Measurements from ENCODE around the gene KLRC4.
"Not testable (repeated sequence)": the region's sequence is repeated elsewhere in the genome, so short reads cannot be mapped to it uniquely, and the experiment has no call there.

DNA sequence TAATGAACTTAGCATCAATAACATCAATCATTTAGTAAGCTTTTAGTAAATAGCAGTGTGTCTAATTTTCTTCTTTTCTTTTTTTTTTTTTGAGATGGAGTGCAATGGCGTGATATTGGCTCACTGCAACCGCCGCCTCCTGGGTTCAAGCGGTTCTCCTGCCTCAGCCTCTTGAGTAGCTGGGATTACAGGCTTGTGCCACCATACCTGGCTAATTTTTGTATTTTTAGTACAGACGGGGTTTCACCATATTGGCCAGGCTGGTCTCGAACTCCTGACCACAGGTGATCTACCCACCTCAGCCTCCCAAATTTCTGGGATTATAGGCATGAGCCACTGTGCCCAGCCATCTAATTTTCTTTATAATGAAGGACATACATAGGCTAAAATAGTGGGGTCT, 22.1 kb downstream of the KLRC4 start:
- TF ChIP-seq, protein P1, sequence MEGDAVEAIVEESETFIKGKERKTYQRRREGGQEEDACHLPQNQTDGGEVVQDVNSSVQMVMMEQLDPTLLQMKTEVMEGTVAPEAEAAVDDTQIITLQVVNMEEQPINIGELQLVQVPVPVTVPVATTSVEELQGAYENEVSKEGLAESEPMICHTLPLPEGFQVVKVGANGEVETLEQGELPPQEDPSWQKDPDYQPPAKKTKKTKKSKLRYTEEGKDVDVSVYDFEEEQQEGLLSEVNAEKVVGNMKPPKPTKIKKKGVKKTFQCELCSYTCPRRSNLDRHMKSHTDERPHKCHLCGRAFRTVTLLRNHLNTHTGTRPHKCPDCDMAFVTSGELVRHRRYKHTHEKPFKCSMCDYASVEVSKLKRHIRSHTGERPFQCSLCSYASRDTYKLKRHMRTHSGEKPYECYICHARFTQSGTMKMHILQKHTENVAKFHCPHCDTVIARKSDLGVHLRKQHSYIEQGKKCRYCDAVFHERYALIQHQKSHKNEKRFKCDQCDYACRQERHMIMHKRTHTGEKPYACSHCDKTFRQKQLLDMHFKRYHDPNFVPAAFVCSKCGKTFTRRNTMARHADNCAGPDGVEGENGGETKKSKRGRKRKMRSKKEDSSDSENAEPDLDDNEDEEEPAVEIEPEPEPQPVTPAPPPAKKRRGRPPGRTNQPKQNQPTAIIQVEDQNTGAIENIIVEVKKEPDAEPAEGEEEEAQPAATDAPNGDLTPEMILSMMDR (IDR thresholded peaks at IDR 0.05) = not testable (repeated sequence)
- TF ChIP-seq ZFX (IDR thresholded peaks at IDR 0.05; ENCODE audit: borderline replicate concordance) = not testable (repeated sequence)

Data from 22Rv1 (cell line).